Measurements from ENCODE around the gene BCL7B. TPM values are rescaled to one million over a fixed set of nuclear protein-coding genes. Genes with fewer than 3 reads are reported as not detected.
"Not testable (repeated sequence)": the region's sequence is repeated elsewhere in the genome, so short reads cannot be mapped to it uniquely, and the experiment has no call there.

The BCL7B gene
- total RNA-seq, 1 donor from 2014 or later = 39.7 TPM

- Mint-ChIP-seq H3K27me3 (ENCODE audit: low read depth) (no peaks in the 10 kb centered on the region), H3K36me3 (ENCODE audit: low read depth) (peaks cover 38% of the 10 kb centered on the region), H3K27ac (ENCODE audit: unreplicated experiment) (no peak overlapping the region), H3K9me3 (ENCODE audit: low read depth) (no peaks in the 10 kb centered on the region), H3K4me1 (ENCODE audit: low read depth) (no peaks in the 10 kb centered on the region), H3K4me3 (ENCODE audit: unreplicated experiment) (no peak overlapping the region)
- no peak for TF ChIP-seq CTCF (IDR thresholded peaks at IDR 0.05)
- no peak for DNase-seq (ENCODE audit: low spot score)
Measured at GRCh38 chr7:73570977-73571376, 13.5 kb upstream of the BCL7B start.

GRCh38 chr7:73570521-73570920, 13.0 kb upstream of the BCL7B start:
- Mint-ChIP-seq H3K9me3 (ENCODE audit: low read depth) (no peaks in the 10 kb centered on the region), H3K4me3 (ENCODE audit: unreplicated experiment) (no peak overlapping the region), H3K36me3 (ENCODE audit: low read depth) (peaks cover 38% of the 10 kb centered on the region), H3K27ac (ENCODE audit: unreplicated experiment) (no peak overlapping the region), H3K4me1 (ENCODE audit: low read depth) (no peaks in the 10 kb centered on the region), H3K27me3 (ENCODE audit: low read depth) (no peaks in the 10 kb centered on the region)
- no peak for DNase-seq (ENCODE audit: low spot score)
- no peak for TF ChIP-seq CTCF (IDR thresholded peaks at IDR 0.05)

- Mint-ChIP-seq H3K4me1 (ENCODE audit: low read depth) (peaks cover 4% of the 10 kb centered on the region), H3K9me3 (ENCODE audit: low read depth) (no peaks in the 10 kb centered on the region), H3K27me3 (ENCODE audit: low read depth) (no peaks in the 10 kb centered on the region), H3K36me3 (ENCODE audit: low read depth) (peaks cover 37% of the 10 kb centered on the region), H3K27ac (ENCODE audit: unreplicated experiment) (no peak overlapping the region), H3K4me3 (ENCODE audit: unreplicated experiment) (no peak overlapping the region)
- no peak for DNase-seq (ENCODE audit: low spot score)
- TF ChIP-seq CTCF (IDR thresholded peaks at IDR 0.05) = no peak
Measured at GRCh38 chr7:73569042-73569608, 11.6 kb upstream of the BCL7B start.

- Mint-ChIP-seq H3K27ac (ENCODE audit: unreplicated experiment) (no peak overlapping the region), H3K4me1 (ENCODE audit: low read depth) (peaks cover 4% of the 10 kb centered on the region), H3K36me3 (ENCODE audit: low read depth) (peaks cover 32% of the 10 kb centered on the region), H3K4me3 (ENCODE audit: unreplicated experiment) (no peak overlapping the region), H3K9me3 (ENCODE audit: low read depth) (no peaks in the 10 kb centered on the region), H3K27me3 (ENCODE audit: low read depth) (no peaks in the 10 kb centered on the region)
- DNase-seq (ENCODE audit: low spot score) = no peak
- no peak for TF ChIP-seq CTCF (IDR thresholded peaks at IDR 0.05)
Measured at GRCh38 chr7:73567846-73568685, 10.6 kb upstream of the BCL7B start.

GRCh38 chr7:73567140-73567539, 9.7 kb upstream of the BCL7B start:
- peaks cover 4% of the 10 kb centered on the region for H3K4me1 Mint-ChIP-seq (ENCODE audit: low read depth)
- H3K36me3 Mint-ChIP-seq (ENCODE audit: low read depth) = peaks cover 23% of the 10 kb centered on the region
- no peak for DNase-seq (ENCODE audit: low spot score)
- no peak for TF ChIP-seq CTCF (IDR thresholded peaks at IDR 0.05)
- H3K27me3 Mint-ChIP-seq (ENCODE audit: low read depth) = no peaks in the 10 kb centered on the region
- no peaks in the 10 kb centered on the region for H3K9me3 Mint-ChIP-seq (ENCODE audit: low read depth)
- H3K27ac Mint-ChIP-seq (ENCODE audit: unreplicated experiment) = no peak overlapping the region
- no peak overlapping the region for H3K4me3 Mint-ChIP-seq (ENCODE audit: unreplicated experiment)

GRCh38 chr7:73566431-73566830, 8.9 kb upstream of the BCL7B start:
- H3K9me3 Mint-ChIP-seq (ENCODE audit: low read depth); H3K4me3 Mint-ChIP-seq (ENCODE audit: unreplicated experiment); H3K27me3 Mint-ChIP-seq (ENCODE audit: low read depth); H3K27ac Mint-ChIP-seq (ENCODE audit: unreplicated experiment); H3K4me1 Mint-ChIP-seq (ENCODE audit: low read depth); DNase-seq (ENCODE audit: low spot score): not testable (repeated sequence)
- H3K36me3 Mint-ChIP-seq (ENCODE audit: low read depth) = peaks cover 19% of the 10 kb centered on the region

Data from chondrocyte (in vitro differentiated cells).